ENCODE results near the gene TANGO6.
"Not testable (repeated sequence)": the region's sequence is repeated elsewhere in the genome, so short reads cannot be mapped to it uniquely, and the experiment has no call there.

The TANGO6 gene

DNA sequence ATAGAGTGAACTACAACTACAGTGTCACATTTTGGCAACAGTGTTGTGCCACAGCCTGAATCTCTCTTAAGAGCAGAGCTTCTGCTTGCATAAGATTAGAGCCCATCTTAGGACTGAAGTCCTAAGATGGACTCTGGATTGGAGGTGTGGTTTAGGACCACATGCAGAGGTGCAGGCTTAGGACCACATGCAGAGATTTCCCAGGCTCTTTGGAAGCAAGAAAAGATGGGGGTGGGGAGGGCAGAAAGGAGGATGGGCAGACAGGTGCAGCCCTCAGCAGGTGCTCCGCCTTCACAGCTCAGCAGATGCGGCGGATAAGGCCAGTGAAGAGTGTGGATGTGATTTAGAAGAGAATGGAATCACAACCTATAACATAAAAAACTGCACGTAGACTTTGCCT, 128.7 kb downstream of the TANGO6 start:
- DNase-seq (ENCODE audit: low spot score), result no peak

DNA sequence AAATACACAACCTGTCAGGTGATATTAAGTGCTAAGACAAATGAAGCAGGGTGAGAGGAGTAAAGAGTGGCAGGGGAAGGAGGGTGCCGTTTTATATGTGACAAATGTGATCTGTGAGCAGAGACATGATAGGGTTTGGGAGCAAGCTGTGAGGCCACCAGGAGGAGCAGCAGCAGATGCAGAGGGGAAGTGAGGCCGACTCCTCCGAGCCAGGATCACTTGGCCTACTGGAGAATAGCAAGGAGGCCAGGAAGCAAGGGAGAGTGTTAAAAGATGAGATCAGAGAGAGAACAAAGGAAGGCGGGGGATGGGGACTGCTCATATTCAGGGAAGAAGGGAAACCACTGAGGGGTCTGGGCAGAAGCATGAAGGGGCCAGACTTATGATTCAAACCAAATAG, 129.4 kb downstream of the TANGO6 start:
- no peak for DNase-seq (ENCODE audit: low spot score)

DNA sequence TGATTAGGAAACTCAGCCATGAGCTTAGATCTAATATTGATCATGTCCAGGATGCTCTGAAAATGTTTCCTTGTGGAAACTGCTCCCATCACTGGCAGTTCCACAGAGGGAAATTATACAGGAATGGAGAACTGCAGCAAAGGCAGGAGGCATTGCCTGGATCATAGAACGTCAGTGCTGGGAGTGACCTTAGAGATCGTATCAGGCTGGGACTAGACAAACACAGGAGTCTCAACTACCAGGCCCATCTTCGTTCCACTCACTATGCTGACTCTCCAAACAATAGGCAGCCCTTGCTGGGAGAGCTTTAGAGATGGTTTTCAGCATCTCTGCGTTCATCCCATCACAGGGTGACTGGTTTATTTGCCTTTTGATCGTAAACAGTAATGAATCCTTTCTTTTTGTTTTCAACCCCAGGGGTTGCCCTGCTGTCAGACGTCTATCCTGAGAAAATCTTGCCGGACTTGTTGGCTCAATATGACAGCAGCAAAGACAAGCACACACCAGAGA, 130.3 kb downstream of the TANGO6 start:
- no peak for DNase-seq (ENCODE audit: low spot score)

DNA sequence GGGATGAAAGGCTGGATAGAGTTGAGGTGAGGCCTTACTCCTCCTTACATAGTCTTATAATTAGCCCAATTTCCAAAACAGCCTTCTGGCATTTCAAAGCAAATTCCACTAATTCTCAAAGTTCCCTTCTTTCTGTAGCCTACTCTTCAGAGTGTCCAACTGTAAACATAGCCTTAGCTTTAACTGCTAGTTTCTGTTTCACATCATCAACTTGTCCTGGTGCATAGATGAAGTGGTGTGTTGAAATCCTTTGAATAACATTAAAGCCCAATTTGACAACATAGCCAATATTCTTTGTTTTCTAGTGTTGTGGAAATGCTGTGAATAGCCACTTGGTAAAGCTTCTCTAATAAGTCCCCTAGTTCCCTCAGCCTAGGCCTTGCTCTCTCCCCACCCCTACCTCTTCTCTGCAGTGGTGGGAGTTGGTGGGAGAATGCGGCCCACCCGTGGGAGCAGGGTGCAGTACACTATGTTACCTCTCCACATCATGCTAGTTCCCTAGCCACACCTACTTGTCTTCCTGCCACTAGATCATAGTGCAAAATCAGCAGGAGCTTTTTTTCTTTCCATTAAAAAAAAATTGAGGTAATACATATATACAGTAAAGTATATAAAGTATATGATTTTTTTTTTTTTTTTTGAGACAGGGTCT, 135.1 kb downstream of the TANGO6 start:
- DNase-seq (ENCODE audit: low spot score), result no peak

DNA sequence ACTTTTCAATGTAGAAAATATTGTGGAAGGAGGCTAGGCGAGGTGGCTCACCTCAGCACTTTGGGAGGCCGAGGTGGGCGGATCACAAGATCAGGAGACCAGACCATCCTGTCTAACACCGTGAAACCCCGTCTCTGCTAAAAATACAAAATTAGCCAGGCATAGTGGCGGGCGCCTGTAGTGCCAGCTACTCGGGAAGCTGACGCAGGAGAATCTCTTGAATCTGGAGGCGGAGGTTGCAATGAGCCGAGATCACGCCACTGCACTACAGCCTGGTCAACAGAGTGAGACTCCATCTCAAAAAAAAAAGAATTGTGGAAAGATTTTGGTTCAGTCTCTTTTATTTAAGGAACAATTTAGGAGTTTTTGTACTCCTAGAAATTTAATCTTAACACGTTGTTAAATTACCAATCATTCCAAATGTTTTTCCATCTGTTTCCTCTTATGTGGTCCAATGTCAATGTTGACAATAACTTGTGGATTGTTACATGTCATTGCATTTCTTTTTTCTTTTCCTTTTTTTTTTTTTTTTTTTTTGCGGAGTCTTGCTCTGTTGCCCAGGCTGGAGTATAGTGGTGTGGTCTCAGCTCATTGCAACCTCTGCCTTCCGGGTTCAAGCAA, 137.5 kb downstream of the TANGO6 start:
- no peak for DNase-seq (ENCODE audit: low spot score)

DNA sequence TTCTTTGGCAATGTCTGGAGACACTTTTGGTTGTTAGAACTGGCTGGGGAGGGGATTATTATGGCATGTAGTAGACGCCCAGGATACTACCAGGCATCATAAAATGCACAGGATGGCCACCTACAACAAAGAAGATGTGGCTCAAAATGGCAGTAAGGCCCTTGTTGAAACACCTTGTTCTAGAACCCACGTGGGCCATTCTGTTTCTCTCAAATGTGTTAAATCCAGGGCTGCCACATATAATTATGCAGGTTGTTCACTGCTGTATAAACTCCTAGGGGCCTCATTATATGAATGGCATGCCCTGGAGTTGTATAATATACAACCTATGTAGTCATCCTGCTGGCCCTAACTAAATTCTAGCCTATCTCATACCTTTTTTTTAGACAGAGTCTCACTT, 138.6 kb downstream of the TANGO6 start:
- no peak for DNase-seq (ENCODE audit: low spot score)

DNA sequence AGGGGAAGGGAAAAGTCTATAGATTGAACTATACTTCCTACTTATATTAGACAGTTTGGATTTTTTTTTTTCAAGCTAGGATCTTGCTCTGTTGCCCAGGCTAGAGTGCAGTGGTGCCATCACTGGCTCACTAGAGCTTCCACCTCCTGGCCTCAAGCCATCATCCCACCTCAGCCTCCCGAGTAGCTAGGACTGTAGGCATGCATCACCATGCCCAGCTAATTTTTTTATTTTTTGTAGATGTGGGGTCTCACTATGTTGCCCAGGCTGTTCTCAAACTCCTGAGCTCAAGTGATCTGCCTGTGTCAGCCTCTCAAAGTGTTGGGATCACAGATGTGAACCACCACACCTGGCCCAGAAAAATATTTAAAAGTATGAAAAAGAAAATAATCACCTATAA, 141.1 kb downstream of the TANGO6 start:
- DNase-seq (ENCODE audit: low spot score), result no peak

DNA sequence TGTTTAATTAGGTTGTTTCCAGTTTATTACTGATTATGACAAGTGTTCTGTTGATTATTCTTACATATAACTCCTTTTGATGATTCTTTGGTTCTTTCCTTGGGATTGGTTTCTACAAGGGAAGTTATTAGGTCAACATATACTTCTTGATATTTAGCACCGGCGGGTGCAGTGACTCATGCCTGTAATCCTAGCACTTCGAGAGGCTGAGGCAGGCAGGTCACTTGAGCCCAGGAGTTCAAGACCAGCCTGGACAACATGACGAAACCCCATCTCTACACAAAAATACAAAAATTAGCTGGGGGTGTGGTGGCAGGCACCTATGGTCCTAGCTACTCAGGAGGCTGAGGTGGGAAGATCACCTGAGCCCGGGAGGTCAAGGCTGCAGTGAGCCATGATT, 141.9 kb downstream of the TANGO6 start:
- no peak for DNase-seq (ENCODE audit: low spot score)

DNA sequence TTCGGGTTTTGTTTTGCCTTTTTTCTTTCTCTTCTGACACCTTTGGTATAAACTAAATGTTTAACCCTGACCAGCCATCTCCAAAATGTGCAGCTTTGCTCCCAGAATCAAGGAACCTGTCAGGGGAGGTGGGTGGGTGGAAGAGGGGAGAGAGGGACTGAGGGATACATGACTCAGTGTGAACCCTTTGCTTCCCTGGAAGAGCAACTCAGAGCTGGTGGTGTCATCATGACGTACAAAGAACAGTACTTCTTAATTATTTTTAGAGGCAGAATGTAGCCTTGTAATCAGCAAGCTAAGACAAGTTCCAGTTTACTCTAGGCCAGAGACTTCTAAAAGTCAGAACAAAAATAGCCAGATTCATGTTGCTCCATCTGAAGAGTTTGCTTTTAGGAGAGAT, 142.5 kb downstream of the TANGO6 start:
- DNase-seq (ENCODE audit: low spot score), result no peak

DNA sequence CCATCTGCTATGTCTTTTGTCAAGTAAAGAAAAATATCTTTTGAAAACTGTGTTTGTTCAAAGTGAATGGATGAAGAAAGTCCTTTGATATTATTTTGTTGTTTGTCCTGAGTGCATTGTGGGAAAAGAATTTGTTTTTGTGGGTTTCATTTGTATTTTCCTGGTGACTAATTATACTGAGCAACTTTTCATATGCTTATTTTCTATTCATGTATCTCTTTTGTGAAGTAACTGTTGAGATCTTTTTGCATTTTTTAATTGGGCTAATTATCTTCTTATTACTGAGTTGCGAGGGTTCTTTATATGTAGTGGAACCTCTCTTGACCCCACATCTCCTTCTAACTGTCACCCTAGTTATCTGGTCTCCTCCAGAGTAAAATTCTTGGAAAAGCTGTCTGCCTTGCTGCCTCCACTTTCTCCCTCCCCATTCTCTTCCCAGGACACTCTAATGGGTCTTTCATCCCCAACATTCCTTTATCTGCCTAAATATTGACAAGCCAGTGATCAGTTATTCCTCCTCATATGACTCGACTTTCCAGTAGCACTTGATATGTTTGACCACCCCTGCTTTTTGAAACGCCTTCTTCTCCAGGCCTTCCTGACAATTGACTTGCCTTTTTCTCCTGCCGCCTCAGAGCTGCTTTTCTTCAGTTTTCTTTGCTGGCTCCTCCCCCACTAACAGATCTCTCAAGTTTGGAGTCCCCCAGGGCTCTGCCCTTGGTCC, 144.6 kb downstream of the TANGO6 start:
- DNase-seq (ENCODE audit: low spot score), result no peak

DNA sequence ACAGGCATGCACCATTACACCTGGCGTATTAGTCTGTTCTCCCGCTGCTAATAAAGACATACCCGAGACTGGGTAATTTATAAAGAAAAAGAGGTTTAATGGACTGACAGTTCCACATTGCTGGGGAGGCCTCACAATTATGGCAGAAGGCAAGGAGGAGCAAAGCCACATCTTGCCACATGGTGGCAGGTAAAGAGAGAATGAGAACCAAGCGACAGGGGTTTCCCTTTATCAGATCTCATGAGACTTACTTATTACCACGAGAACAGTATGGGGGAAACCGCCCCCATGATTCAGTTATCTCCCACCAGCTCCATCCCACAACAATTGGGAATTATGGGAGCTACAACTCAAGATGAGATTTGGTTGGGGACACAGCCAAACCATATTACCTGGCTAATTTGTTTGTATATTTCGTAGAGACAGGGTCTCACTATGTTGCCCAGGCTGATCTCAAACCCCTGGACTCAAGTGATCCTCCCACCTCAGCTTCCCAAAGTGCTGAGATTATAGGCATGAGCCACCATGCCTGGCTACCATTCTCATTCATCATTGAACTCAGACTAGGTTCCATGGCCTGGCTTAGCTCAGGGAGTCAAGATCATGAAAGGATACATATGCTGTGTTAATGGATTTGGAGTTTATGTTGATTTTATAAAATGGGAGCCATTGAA, 147.0 kb downstream of the TANGO6 start:
- not testable (repeated sequence) for DNase-seq (ENCODE audit: low spot score)

DNA sequence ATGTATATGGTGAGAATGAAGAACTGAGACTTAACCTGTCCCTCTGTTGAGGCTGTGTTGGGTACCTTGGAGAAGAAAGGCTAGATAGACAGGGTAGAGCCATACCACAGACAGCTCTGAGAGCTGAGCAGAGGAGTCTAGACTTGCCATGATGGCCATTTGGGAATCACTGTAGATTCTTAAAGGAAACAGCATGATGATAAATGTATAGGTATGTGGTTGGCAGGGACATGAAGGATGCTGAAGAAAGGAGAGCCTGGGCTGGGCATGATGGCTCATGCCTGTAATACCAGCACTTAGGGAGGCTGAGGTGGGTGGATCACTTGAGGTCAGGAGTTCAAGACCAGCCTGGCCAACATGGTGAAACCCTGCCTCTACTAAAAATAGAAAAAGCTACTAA, 147.7 kb downstream of the TANGO6 start:
- DNase-seq (ENCODE audit: low spot score), result no peak

DNA sequence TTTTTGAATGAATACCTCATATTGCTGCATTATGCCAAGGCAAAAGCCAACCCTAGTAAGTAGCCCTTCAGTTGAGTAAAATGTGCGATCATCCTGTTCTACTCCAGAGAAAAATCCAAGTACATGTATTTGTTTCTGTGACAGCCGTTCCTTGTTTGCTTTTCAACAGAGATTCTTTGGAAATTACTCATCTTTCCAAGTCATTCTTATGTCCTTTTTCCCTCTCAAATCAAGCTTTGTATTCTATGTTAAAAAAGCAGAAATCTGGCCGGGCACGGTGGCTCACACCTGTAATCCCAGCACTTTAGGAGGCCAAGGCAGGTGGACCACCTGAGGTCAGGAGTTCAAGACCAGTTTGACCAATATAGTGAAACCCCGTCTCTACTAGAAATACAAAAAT, 149.2 kb downstream of the TANGO6 start:
- DNase-seq (ENCODE audit: low spot score), result peak; percentile 50

DNA sequence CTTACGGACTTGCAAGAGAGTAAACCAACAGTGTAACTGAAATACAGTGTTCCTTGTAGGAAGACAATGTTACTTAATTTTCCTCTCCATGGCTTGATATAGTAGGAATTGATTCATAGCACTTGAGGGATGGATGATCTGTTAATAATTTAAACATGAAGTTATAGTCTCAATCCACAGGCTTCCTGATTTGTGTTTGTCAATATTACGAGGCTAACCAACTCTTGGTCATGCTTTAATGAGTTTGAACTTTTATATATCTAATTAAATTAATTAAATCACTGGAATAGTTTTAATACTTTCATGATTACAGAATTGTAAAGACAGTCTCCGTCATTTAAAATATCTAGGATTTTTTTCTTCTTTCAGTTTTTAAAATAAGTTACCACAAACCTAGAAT, 150.1 kb downstream of the TANGO6 start:
- no peak for DNase-seq (ENCODE audit: low spot score)

DNA sequence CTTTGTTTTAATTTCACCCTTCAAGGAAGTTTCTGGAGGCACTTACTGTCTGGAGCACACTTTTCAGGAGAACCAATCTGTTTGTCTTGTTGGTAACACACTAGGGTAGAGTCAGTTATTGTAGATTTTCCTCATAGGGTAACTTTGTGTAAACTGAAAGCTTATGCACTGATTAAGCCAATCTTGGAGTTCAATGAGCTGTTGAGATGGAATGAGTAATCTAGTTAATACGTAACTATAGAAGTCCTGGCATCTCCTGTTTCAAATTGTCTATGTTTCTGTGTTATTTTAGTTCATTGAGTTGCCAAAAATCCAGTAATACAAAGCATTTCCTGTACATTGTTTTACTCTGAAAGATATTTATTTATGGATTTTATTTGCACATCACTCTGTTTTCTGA, 150.6 kb downstream of the TANGO6 start:
- peak; percentile 66 for DNase-seq (ENCODE audit: low spot score)

DNA sequence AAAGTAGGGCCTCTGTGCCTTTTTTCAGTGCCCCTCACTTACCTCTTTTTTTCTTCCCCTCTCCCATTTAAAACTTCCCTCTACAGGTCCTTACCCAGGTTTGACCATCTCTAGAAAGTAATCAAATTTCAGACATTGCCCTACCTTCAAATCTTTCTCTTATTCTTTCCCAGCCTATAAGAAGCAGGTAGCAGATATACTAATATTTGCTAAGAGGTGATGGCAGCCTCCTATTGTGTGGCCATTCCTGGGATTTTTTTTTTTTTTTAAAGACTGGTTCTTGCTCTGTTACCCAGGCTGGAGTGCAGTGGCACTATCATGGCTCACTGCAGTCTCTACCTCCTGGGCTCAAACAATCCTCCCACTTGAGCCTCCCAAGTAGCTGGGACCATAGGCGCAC, 151.0 kb downstream of the TANGO6 start:
- DNase-seq (ENCODE audit: low spot score), result no peak

DNA sequence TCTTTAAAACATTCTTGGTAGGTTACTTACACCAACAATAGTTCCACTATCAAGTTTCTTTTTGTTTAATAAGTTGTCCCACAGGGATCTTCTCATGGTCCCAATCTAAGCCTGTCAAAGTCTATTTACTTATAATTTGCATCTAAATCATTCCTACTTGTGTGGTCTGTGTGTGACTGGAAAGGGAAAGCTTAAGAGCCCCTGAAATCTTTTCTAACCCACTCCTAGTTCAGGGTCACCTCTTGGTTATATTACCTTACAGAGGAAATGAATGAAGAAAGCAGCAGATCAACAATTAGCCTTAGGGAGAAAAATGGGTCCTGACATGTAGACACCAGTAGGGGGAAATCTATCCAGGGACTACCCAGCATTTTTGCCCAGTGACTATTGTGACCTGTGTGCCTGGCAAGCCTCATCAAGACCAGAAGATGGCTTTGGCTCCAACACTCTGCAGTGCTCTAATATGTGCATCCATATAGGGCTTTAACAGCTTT, 151.7 kb downstream of the TANGO6 start:
- DNase-seq (ENCODE audit: low spot score), result peak; percentile 44

DNA sequence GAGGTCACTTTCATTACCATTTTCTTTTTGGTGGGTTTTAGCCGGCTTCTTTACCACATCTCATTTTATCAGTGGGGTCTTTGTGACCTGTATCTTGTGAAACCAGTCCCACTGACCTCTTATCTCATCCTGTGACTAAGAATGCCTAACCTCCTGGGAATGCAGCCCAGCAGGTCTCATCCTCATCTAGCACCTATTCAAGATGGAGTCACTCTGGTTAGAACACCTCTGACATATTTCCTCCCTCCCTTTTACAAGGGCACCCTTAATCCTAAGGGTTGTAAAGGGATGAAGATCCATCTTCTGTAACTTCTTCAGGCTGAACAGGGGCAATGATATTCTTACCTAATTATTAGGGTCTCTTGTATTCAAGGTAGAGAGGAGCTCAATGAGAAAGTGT, 154.2 kb downstream of the TANGO6 start:
- DNase-seq (ENCODE audit: low spot score), result no peak

DNA sequence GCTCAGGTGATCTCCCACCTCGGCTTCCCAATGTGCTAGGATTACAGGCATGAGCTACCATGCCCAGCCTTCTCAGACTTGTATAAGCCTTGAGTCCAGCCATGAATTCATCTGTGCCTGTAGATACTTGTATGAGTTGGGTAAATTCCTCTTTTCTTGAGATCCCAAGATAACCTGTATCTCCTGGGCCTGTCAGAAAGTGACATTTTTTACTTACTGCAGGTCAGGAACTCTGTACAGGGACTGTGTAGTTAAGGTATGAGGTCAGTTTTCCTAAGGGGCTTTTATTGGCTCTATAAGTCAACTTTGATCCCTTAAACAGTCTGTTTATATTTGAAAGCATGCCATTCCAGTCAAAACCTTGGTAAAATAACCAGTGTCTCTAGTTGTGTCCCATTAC, 155.8 kb downstream of the TANGO6 start:
- DNase-seq (ENCODE audit: low spot score), result no peak

DNA sequence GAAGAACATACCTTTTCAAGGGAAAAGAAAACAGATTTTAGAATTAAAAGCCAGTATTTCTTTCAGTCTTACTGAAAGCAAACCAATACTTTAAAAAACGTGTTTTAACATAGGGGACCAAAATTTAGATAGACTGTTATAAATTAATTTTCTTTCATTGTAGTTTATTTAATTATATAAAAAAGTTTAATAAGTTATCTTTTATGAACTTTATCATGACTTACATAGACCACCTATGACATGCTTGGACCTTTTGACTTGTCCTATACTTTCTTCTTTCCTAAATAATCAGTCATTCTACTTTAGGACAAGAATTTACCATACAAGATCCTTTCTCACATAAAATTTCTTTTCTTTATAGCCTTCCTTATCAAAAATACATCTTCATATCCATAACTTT, 160.2 kb downstream of the TANGO6 start:
- no peak for DNase-seq (ENCODE audit: low spot score)

DNA sequence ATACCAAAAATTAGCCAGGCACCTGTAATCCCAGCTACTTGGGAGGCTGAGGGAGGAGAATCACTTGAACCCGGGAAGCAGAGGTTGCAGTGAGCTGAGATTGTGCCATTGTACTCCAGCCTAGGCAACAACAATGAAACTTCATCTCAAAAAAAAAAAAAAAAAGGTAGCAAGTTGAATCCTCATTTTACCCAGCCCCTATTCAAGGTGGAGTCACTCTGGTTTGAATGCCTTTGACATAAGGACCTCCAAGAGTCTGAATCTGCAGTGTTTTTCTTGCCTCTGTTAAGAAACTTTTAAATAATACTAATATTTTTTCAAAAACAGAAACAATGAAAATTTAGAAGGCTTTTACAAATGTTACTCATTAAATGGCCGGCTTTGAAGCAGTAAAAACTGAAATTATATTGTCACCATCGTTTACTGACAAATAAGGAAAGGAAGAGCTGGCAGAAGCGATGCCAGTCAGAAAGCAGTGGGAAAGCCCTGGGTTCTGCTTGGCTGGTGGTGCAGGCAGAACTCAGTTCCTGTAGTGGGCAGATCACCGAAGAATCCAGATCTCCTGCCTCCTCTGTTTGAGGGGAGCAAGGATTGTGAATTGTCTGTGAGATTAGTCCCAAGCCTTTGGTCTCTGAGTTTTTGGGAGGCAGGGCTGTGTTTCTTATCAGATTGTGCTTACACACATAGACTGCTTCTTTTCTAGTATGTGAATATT, 162.5 kb downstream of the TANGO6 start:
- no peak for DNase-seq (ENCODE audit: low spot score)

DNA sequence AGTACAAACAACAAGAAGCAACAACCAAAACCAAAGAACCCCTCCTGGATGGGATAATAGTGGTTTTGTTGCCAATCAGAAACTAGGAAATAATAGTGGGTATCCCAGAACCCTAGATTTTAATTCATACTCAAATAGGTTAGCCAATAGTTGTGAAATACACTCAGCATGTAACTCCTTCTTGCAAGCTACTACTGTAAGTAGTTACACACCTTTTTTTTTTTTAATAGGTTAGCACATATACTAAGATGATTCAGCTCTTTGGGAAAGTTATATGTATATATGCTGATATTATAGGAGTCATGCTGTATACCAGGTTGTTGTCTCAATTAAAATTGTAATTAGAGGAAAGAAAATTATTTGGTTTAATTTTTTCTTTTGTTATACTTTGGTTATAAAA, 169.6 kb downstream of the TANGO6 start:
- no peak for DNase-seq (ENCODE audit: low spot score)

Measured in kidney capillary endothelial cell (primary cell).